HG02885 (cell line): ENCODE data around the gene PIGT.

Experiments used
- ATAC-seq: cut with Tn5 transposase; IDR thresholded peaks from one replicate; pipeline ENCODE4 v1.9.1; 2021; ENCODE audit warnings: mild to moderate bottlenecking; ENCODE audit not compliant: unreplicated experiment, poor library complexity

Gene PIGT

GRCh38 chr20:45415822-45416637 lies at the start of gene PIGT:
TSS of gene PIGT (plus strand) at chr20:45416141. CDS start at chr20:45416157, 16 bp downstream.
- peak; percentile 78 for ATAC-seq

GRCh38 chr20:45366192-45366591 lies 49.7 kb upstream of the PIGT start:
- no peak for ATAC-seq

GRCh38 chr20:45366631-45367030 lies 49.3 kb upstream of the PIGT start:
- ATAC-seq, result no peak

- no peak for ATAC-seq
Observed at GRCh38 chr20:45367126-45367525, 48.8 kb upstream of the PIGT start.

- ATAC-seq, result peak; percentile 86
Observed at GRCh38 chr20:45368221-45368980, 47.5 kb upstream of the PIGT start.

GRCh38 chr20:45370571-45371160 lies 45.3 kb upstream of the PIGT start:
- ATAC-seq, result no peak

- ATAC-seq, result no peak
Observed at GRCh38 chr20:45372241-45372640, 43.7 kb upstream of the PIGT start.

- no peak for ATAC-seq
Observed at GRCh38 chr20:45372646-45373352, 43.1 kb upstream of the PIGT start.

- ATAC-seq, result peak; percentile 75
Observed at GRCh38 chr20:45373353-45374100, 42.4 kb upstream of the PIGT start.

- ATAC-seq, result no peak
Observed at GRCh38 chr20:45374101-45374467, 41.9 kb upstream of the PIGT start.

- ATAC-seq, result no peak
Observed at GRCh38 chr20:45374966-45375365, 41.0 kb upstream of the PIGT start.

GRCh38 chr20:45377269-45377668 lies 38.7 kb upstream of the PIGT start:
- ATAC-seq, result no peak

GRCh38 chr20:45378191-45378590 lies 37.8 kb upstream of the PIGT start, which contains the start of gene TP53TG5:
TSS of gene TP53TG5 (minus strand) at chr20:45378325. CDS start at chr20:45378236, 89 bp downstream.
- no peak for ATAC-seq

GRCh38 chr20:45387274-45387673 lies 28.7 kb upstream of the PIGT start:
- no peak for ATAC-seq

GRCh38 chr20:45390931-45391330 lies 25.0 kb upstream of the PIGT start:
- no peak for ATAC-seq

GRCh38 chr20:45391559-45391958 lies 24.4 kb upstream of the PIGT start:
- ATAC-seq, result no peak

- ATAC-seq, result no peak
Observed at GRCh38 chr20:45392733-45393132, 23.2 kb upstream of the PIGT start.

GRCh38 chr20:45394221-45395113 lies 21.5 kb upstream of the PIGT start:
- ATAC-seq, result no peak

GRCh38 chr20:45395114-45395415 lies 20.9 kb upstream of the PIGT start:
- no peak for ATAC-seq
